Karpas-422 (cell line): ENCODE results near the gene SAMD15. TPM values are rescaled to one million over a fixed set of nuclear protein-coding genes. Genes with fewer than 3 reads are reported as not detected.
A peak's percentile ranks its signal among the peaks of the same experiment; 100 is the strongest.

Experiments
- DNase-seq: peaks from one replicate; pipeline ENCODE4 v3.0.0-alpha.2; 2015
- H2AFZ ChIP-seq: fragments of 200-600 bp; sonication (generic); 2 replicates; pipeline ENCODE4 v1.6.1; 2014; ENCODE audit warnings: antibody characterized with exemption, low read length, mixed read lengths
- H3K27ac ChIP-seq: fragments of 200-600 bp; sonication (generic); 2 replicates; pipeline ENCODE4 v1.5.1; 2014; ENCODE audit warnings: mild to moderate bottlenecking, low read length, moderate library complexity
- H3K27me3 ChIP-seq: fragments of 200-600 bp; sonication (generic); 2 replicates; pipeline ENCODE4 v1.6.1; 2014; ENCODE audit warnings: low read length, mixed read lengths
- H3K36me3 ChIP-seq: fragments of 200-600 bp; sonication (generic); 2 replicates; pipeline ENCODE4 v1.6.1; 2014; ENCODE audit warnings: low read length, mixed read lengths; ENCODE audit not compliant: insufficient read depth
- H3K4me1 ChIP-seq: fragments of 200-600 bp; sonication (generic); 2 replicates; pipeline ENCODE4 v1.6.1; 2014; ENCODE audit warnings: mild to moderate bottlenecking, low read length, mixed read lengths
- H3K4me2 ChIP-seq: fragments of 200-600 bp; sonication (generic); 2 replicates; pipeline ENCODE4 v1.6.1; 2014; ENCODE audit warnings: low read length, low read depth, mild to moderate bottlenecking; ENCODE audit not compliant: poor library complexity, severe bottlenecking
- H3K4me3 ChIP-seq: fragments of 200-600 bp; sonication (generic); 2 replicates; pipeline ENCODE4 v1.5.1; 2014; ENCODE audit warnings: mild to moderate bottlenecking, antibody characterized with exemption, low read length, mixed read lengths
- H3K79me2 ChIP-seq: fragments of 200-600 bp; sonication (generic); 2 replicates; pipeline ENCODE4 v1.6.1; 2014; ENCODE audit warnings: mild to moderate bottlenecking, low read length, mixed read lengths
- H3K9ac ChIP-seq: fragments of 200-600 bp; sonication (generic); 2 replicates; pipeline ENCODE4 v1.6.0; 2014; ENCODE audit warnings: low read length
- H3K9me2 ChIP-seq: fragments of 200-600 bp; sonication (generic), shearing (Covaris generic); replicated peaks from 2 replicates; pipeline ENCODE4 v1.6.0; 2014; ENCODE audit warnings: mild to moderate bottlenecking, low read length, moderate library complexity; ENCODE audit not compliant: insufficient read depth
- H3K9me3 ChIP-seq: fragments of 300-700, 200-600 bp; sonication (generic); 2 replicates; pipeline ENCODE4 v1.6.1; 2014; ENCODE audit warnings: low read length, mixed read lengths
- H4K20me1 ChIP-seq: fragments of 200-600 bp; sonication (generic); 2 replicates; pipeline ENCODE4 v1.6.1; 2014; ENCODE audit warnings: mild to moderate bottlenecking, antibody characterized with exemption, low read length, low read depth; ENCODE audit not compliant: insufficient read depth
- total RNA-seq: library from RNA; depleted of rRNA; stranded (reverse); fragments of >200 nt; shearing (Covaris generic); gene quantifications from 2 replicates; pipeline ENCODE4 v1.2.3, GENCODE V29; 2014; ENCODE audit warnings: low replicate concordance

The SAMD15 gene
- total RNA-seq, 1 experiment from 2014 or later = 2.2 TPM

- Histone ChIP-seq H3K9ac (no peak overlapping the region), H3K4me1 (peaks cover 12% of the 10 kb centered on the region), H3K36me3 (peaks cover 35% of the 10 kb centered on the region; the same call in 1 of the 2 replicates), H2AFZ (no peak overlapping the region), H3K79me2 (peaks cover 20% of the 10 kb centered on the region; the same call in 1 of the 2 replicates), H3K27ac (no peak overlapping the region), H3K27me3 (no peaks in the 10 kb centered on the region), H3K4me2 (no peak overlapping the region), H3K9me3 (no peaks in the 10 kb centered on the region), H4K20me1 (no peaks in the 10 kb centered on the region), H3K9me2 (no peaks in the 10 kb centered on the region), H3K4me3 (no peak overlapping the region)
- no peak for DNase-seq
Observed at GRCh38 chr14:77342726-77343397, 34.3 kb upstream of the SAMD15 start.

GRCh38 chr14:77343662-77344061, 33.5 kb upstream of the SAMD15 start:
- H3K36me3 ChIP-seq = peaks cover 35% of the 10 kb centered on the region; the same call in 1 of the 2 replicates

GRCh38 chr14:77344377-77344996, 32.7 kb upstream of the SAMD15 start:
- Histone ChIP-seq H3K4me1 (peaks cover 13% of the 10 kb centered on the region), H3K79me2 (peaks cover 26% of the 10 kb centered on the region), H2AFZ (no peak overlapping the region), H3K4me2 (no peak overlapping the region), H4K20me1 (no peaks in the 10 kb centered on the region), H3K27me3 (no peaks in the 10 kb centered on the region), H3K27ac (peak overlapping the region; percentile 19; the same call in 1 of the 2 replicates), H3K9ac (no peak overlapping the region), H3K36me3 (peaks cover 29% of the 10 kb centered on the region; the same call in 1 of the 2 replicates), H3K9me3 (no peaks in the 10 kb centered on the region), H3K9me2 (no peaks in the 10 kb centered on the region), H3K4me3 (no peak overlapping the region)
- no peak for DNase-seq

More at GRCh38 chr14:77343662-77344061, 33.5 kb upstream of the SAMD15 start:
- Histone ChIP-seq H2AFZ (no peak overlapping the region), H3K79me2 (peaks cover 23% of the 10 kb centered on the region), H3K4me2 (no peak overlapping the region), H3K9me2 (no peaks in the 10 kb centered on the region), H3K27me3 (no peaks in the 10 kb centered on the region), H3K4me3 (no peak overlapping the region), H3K4me1 (peaks cover 13% of the 10 kb centered on the region), H3K27ac (no peak overlapping the region), H3K9ac (no peak overlapping the region), H3K9me3 (no peaks in the 10 kb centered on the region), H4K20me1 (no peaks in the 10 kb centered on the region)
- no peak for DNase-seq

- no peak overlapping the region for H2AFZ ChIP-seq
- no peaks in the 10 kb centered on the region for H3K27me3 ChIP-seq
- H3K4me1 ChIP-seq = peaks cover 13% of the 10 kb centered on the region
- H4K20me1 ChIP-seq = no peaks in the 10 kb centered on the region
- H3K4me2 ChIP-seq = no peak overlapping the region
- H3K36me3 ChIP-seq = peaks cover 28% of the 10 kb centered on the region; the same call in 1 of the 2 replicates
- H3K9me3 ChIP-seq = no peaks in the 10 kb centered on the region
- H3K4me3 ChIP-seq = no peak overlapping the region
- no peak overlapping the region for H3K9ac ChIP-seq
- H3K9me2 ChIP-seq = no peaks in the 10 kb centered on the region
- no peak overlapping the region for H3K27ac ChIP-seq
- H3K79me2 ChIP-seq = peaks cover 34% of the 10 kb centered on the region
- no peak for DNase-seq
Observed at GRCh38 chr14:77346495-77346894, 30.7 kb upstream of the SAMD15 start.

GRCh38 chr14:77347751-77348150, 29.4 kb upstream of the SAMD15 start:
- no peak overlapping the region for H2AFZ ChIP-seq
- H3K4me3 ChIP-seq = no peak overlapping the region
- no peak overlapping the region; the same call in 1 of the 2 replicates for H3K27ac ChIP-seq
- no peaks in the 10 kb centered on the region for H3K27me3 ChIP-seq
- no peak for DNase-seq
- peaks cover 24% of the 10 kb centered on the region; the same call in 1 of the 2 replicates for H3K36me3 ChIP-seq
- H3K4me2 ChIP-seq = no peak overlapping the region
- no peak overlapping the region for H3K9ac ChIP-seq
- peaks cover 13% of the 10 kb centered on the region for H3K4me1 ChIP-seq
- no peaks in the 10 kb centered on the region for H3K9me3 ChIP-seq
- H4K20me1 ChIP-seq = no peaks in the 10 kb centered on the region
- peaks cover 38% of the 10 kb centered on the region for H3K79me2 ChIP-seq
- H3K9me2 ChIP-seq = no peaks in the 10 kb centered on the region

- Histone ChIP-seq H3K4me2 (no peak overlapping the region), H3K27ac (no peak overlapping the region)
Observed at GRCh38 chr14:77353469-77354141, 23.6 kb upstream of the SAMD15 start.

GRCh38 chr14:77355811-77356210, 21.4 kb upstream of the SAMD15 start:
- Histone ChIP-seq H3K4me1 (peaks cover 44% of the 10 kb centered on the region), H3K9me3 (no peaks in the 10 kb centered on the region), H3K9me2 (no peaks in the 10 kb centered on the region), H3K27me3 (no peaks in the 10 kb centered on the region), H3K4me2 (no peak overlapping the region), H3K27ac (no peak overlapping the region; the same call in 1 of the 2 replicates), H3K4me3 (no peak overlapping the region), H2AFZ (no peak overlapping the region), H3K36me3 (peaks cover 5% of the 10 kb centered on the region), H3K9ac (no peak overlapping the region), H4K20me1 (no peaks in the 10 kb centered on the region), H3K79me2 (peaks cover 81% of the 10 kb centered on the region)
- no peak for DNase-seq

More at GRCh38 chr14:77353469-77354141, 23.6 kb upstream of the SAMD15 start:
- DNase-seq = no peak
- Histone ChIP-seq H3K9me3 (no peaks in the 10 kb centered on the region), H3K9ac (no peak overlapping the region), H3K79me2 (peaks cover 70% of the 10 kb centered on the region), H4K20me1 (no peaks in the 10 kb centered on the region), H3K4me3 (no peak overlapping the region), H3K27me3 (no peaks in the 10 kb centered on the region), H3K36me3 (peaks cover 18% of the 10 kb centered on the region), H2AFZ (no peak overlapping the region), H3K4me1 (peaks cover 22% of the 10 kb centered on the region), H3K9me2 (no peaks in the 10 kb centered on the region)

- Histone ChIP-seq H3K9me2 (no peaks in the 10 kb centered on the region), H3K9ac (no peak overlapping the region), H3K4me1 (peaks cover 55% of the 10 kb centered on the region), H3K9me3 (no peaks in the 10 kb centered on the region), H4K20me1 (no peaks in the 10 kb centered on the region), H3K36me3 (no peaks in the 10 kb centered on the region; the same call in 1 of the 2 replicates), H2AFZ (no peak overlapping the region), H3K27ac (peak overlapping the region; percentile 66), H3K4me3 (no peak overlapping the region), H3K4me2 (no peak overlapping the region), H3K79me2 (peaks cover 89% of the 10 kb centered on the region), H3K27me3 (no peaks in the 10 kb centered on the region)
- no peak for DNase-seq
Observed at GRCh38 chr14:77356899-77357298, 20.3 kb upstream of the SAMD15 start.
